GM10248 (cell line): ENCODE data around the gene MYRF.
A peak's percentile ranks its signal among the peaks of the same experiment; 100 is the strongest.

Experiments
- CTCF ChIA-PET: fragments of 300-600 bp; sonication (Branson Sonifier 250); formaldehyde crosslinking; extraction: SDS; loops from one replicate; lab custom pipeline; 2021; ENCODE audit warnings: antibody characterized with exemption; lab: Yijun Ruan, JAX
- POLR2A ChIA-PET: fragments of 350-650 bp; sonication (Branson Sonifier 250); formaldehyde crosslinking; extraction: SDS; loops from one replicate; lab custom pipeline; 2020; ENCODE audit warnings: antibody characterized with exemption; lab: Yijun Ruan, JAX
- DNase-seq: peaks from one replicate; pipeline ENCODE4 v3.0.0; 2012; ENCODE audit errors: extremely low spot score
- CTCF ChIP-seq: IDR thresholded peaks from 2 replicates; pipeline ENCODE4 v1.5.1; 2012; ENCODE audit warnings: mild to moderate bottlenecking, low read depth; ENCODE audit errors: extremely low read depth, missing control alignments, control extremely low read depth

The MYRF gene

DNA sequence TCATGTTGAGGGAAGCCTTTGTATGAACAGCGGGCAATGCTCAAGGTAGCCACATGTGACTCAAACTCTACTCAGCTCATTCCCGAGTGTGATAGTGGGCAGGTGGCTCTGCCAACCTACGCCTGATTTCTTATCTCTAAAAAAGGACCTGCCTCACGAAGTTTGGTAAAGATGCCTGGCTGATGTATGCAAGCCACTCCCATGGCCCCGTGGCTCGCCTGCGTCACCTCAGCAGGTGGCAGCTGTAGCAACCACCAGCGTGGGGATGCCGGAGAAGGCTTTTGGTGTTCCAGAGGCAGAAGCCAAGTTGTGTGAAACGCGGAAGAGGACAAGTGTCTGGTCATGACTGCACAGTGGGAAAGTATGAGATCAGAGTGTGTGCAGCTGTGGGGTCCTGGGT is 81.0 kb downstream of the MYRF start:
- no peak for DNase-seq
- POLR2A ChIA-PET = no interaction called here
- CTCF ChIA-PET = interaction anchor here (1.3 to 1.4 kb wide), 2 partner anchors 19 to 38 kb away, joined by 4 read pairs; no protein-coding TSS in a partner anchor
- no peak for TF ChIP-seq CTCF

DNA sequence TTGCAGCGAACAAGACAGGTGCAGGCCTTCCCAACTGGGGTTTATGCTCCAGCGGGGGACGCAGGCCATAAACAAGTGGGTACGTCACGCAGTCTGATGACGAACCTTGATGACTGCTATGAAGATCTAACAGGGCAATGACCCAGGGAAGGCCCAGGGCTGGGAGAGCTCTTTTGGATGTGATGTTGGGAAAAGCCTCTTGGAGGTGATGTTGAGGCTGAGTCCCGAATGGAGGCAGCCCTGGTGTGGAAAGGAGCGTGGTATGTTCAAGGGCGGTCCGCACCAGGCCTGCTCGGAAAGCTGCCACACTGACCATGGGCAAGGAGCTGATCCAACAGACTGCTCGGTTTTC is 81.5 kb downstream of the MYRF start:
- no peak for TF ChIP-seq CTCF
- CTCF ChIA-PET = interaction anchor here (0.9 to 1.5 kb wide), 10 partner anchors 14 to 274 kb away, joined by 3 to 5 read pairs (median 4); partner anchors contain the start of gene FADS1
- POLR2A ChIA-PET = interaction anchor here (1.4 kb wide), 1 partner anchor 37 kb away, joined by 4 read pairs; no protein-coding TSS in a partner anchor
- DNase-seq = no peak

- POLR2A ChIA-PET = interaction anchor here (0.5 to 1.4 kb wide), 6 partner anchors 19 to 1739 kb away, joined by 3 to 6 read pairs (median 4); no protein-coding TSS in a partner anchor
- CTCF ChIA-PET = interaction anchor here (0.8 to 1.5 kb wide), 11 partner anchors 14 to 274 kb away, joined by 3 to 5 read pairs (median 3); partner anchors contain the start of gene FADS1
- peak; percentile 89 for DNase-seq
- TF ChIP-seq CTCF = no peak
Observed at GRCh38 chr11:61834278-61835048, 82.0 kb downstream of the MYRF start.

GRCh38 chr11:61836193-61836592 is 83.8 kb downstream of the MYRF start:
- TF ChIP-seq CTCF = no peak
- ChIA-PET CTCF (interaction anchor here (1.0 to 1.6 kb wide), 3 partner anchors 13 to 39 kb away, joined by 3 to 4 read pairs (median 3); no protein-coding TSS in a partner anchor), POLR2A (no interaction called here)
- no peak for DNase-seq

DNA sequence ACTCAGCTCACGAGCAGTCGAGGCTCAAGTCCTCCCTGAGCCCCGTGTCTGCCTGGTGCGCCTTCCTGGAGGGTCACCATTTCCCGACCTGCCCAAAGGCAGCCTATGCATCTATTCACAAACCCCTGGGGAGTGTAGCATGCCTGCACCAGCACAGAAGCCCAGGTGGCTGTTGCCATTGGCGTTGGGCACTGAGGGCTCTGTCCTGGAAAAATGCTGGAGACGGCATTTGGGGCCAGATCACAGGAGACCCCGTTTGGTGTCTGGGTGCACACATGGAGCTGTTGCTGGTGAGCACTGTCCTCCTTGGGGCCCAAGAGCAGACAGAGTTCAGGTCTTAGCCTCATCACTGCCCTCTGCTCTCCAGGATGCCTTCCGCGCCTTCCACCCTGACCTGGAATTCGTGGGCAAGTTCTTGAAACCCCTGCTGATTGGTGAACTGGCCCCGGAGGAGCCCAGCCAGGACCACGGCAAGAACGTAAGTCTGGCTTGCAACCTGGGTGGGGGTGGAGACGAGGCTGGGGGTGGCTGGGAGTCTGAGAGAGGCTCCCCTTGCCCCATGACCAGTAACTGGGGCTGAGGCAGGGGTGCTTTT is 85.1 kb downstream of the MYRF start:
- no peak for DNase-seq
- ChIA-PET POLR2A (no interaction called here), CTCF (interaction anchor here (1.0 to 3.9 kb wide), 3 partner anchors 9 to 40 kb away, joined by 3 to 14 read pairs (median 4); partner anchors contain the start of gene FADS2)
- TF ChIP-seq CTCF = no peak
